Activated naive CD4-positive, alpha-beta T cell treated with anti-CD3 and anti-CD28 coated beads, Interleukin-2, amount 50 U/mL, for 72 hours (primary cell): ENCODE results near the gene BRSK2. TPM values are rescaled to one million over a fixed set of nuclear protein-coding genes. Genes with fewer than 3 reads are reported as not detected.

ENCODE experiments used
- ATAC-seq, 2 donors: fragments of 150-1000 bp; cut with Tn5 transposase; 2 replicates each; pipeline ENCODE4 v1.10.0; 2021; ENCODE audit warnings: mild to moderate bottlenecking in 2 of 2, moderate library complexity in 2 of 2
- DNase-seq, 2 donors: peaks; one replicate each; pipeline ENCODE4 v3.0.0; 2021 to 2022; ENCODE audit warnings: low spot score in 2 of 2
- H3K27ac Mint-ChIP-seq, 2 donors: one replicate each; pipeline ENCODE4 v1.8.0; 2022; ENCODE audit warnings: mild to moderate bottlenecking in 2 of 2, mixed read lengths in 2 of 2
- H3K36me3 Mint-ChIP-seq, 2 donors: one replicate each; pipeline ENCODE4 v1.8.0; 2022; ENCODE audit warnings: mixed read lengths in 2 of 2
- H3K9me3 Mint-ChIP-seq, 2 donors: one replicate each; pipeline ENCODE4 v1.8.0; 2022; ENCODE audit warnings: mixed read lengths in 2 of 2
- total RNA-seq, 2 donors: library from RNA; stranded (reverse); gene quantifications; one replicate each; pipeline ENCODE4 v1.2.3, GENCODE V29; 2022

BRSK2 gene
- total RNA-seq, 2 donors from 2014 or later: 0.45 to 1.3 TPM

DNA sequence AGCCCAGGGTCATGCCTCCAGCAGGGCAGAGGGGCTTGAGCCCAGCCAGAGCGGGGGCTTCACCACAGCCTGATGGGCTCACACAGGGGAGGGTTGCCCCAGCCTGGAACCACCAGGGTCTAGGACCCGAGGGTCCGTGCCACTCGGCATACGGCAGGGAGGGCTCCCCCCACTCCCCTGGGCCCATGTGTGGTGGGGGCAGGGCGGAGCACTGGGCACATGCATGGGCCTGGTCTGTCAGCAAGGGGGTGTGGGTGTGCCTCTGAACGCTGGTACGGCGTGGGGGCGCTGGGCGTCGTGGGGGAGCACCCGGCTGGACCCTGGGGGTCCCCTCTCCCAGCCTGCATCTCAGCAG is 67.6 kb downstream of the BRSK2 start:
- H3K9me3 Mint-ChIP-seq: no peaks in the 10 kb centered on the region
- no peak for DNase-seq
- no peak overlapping the region for H3K27ac Mint-ChIP-seq
- ATAC-seq: no peak
- no peaks in the 10 kb centered on the region for H3K36me3 Mint-ChIP-seq

- no peaks in the 10 kb centered on the region for H3K36me3 Mint-ChIP-seq
- ATAC-seq (no peak), DNase-seq (no peak)
- H3K27ac Mint-ChIP-seq: no peak overlapping the region
- H3K9me3 Mint-ChIP-seq: no peaks in the 10 kb centered on the region
These were observed 68.1 kb downstream of the BRSK2 start for GRCh38 chr11:1457856-1458255.

DNA sequence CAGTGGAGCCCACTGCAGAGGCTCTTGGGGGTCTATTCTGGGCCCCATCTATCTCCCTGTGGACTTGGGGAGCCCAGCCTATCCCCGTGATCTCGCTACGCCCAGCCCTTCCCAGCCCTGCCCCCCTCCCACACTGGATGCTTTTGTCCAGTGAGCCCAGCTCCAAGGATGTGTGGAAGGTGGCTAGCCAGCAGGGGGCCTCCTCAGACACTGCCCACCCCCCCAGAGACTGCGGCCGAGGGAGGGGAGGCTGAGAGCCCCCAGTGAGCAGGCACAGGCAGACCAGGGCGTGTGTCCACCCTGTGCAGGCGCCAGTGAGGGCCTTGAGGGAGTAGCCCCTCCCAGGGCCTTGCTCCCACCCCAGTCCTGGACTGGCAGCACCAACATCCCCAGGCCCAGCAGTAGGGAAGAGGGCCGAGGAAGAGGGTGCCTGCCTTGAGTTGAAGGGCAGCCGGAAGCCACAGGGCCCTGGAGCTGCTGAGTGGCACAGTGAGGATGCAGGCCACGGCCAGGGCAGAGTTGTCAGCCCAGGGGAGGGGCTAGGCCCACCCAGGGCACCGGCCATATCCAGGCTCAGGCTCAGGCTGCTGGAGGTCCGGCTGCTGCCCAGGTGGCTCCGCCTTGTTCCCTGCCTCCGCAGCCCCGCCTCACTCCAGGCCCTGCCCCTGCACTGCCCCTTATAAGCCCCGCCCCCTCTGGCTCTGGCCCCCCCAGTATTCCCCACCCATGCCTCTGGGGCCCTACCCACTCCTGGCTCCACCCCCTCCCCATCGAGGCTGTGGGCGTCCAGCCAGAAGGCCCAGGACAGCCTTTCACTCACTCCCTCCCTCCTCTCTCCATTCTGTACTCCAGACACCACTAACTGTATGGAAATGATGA is 68.8 kb downstream of the BRSK2 start:
- Mint-ChIP-seq H3K27ac (no peak overlapping the region), H3K9me3 (no peaks in the 10 kb centered on the region), H3K36me3 (no peaks in the 10 kb centered on the region)
- DNase-seq (no peak), ATAC-seq (peak in 1 of 2 donors; percentile 18)

DNA sequence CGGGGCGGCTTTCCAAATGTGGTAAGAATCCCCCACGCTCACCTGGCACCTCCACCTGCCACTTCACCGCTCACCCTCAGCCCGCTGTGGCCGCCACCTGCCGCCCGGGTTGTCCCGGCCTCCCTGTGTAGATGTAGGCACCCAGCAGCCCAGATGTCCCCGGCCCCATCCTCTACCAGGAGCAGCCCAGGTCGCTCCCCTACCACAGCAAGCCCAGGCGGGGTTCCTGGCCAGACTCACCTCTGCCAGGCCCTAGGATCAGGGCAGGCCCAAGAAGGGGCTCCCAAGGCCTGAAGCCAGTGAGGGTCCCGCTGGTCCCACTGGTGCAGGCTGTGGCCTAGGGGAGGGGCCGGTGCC is 69.5 kb downstream of the BRSK2 start:
- ATAC-seq: peak in 1 of 2 donors; percentile 16
- DNase-seq: no peak
- H3K36me3 Mint-ChIP-seq: no peaks in the 10 kb centered on the region
- no peaks in the 10 kb centered on the region for H3K9me3 Mint-ChIP-seq
- no peak overlapping the region for H3K27ac Mint-ChIP-seq

GRCh38 chr11:1459764-1460395 is 70.1 kb downstream of the BRSK2 start:
- Mint-ChIP-seq H3K27ac (peak overlapping the region in 1 of 2 donors; percentile 72), H3K36me3 (no peaks in the 10 kb centered on the region), H3K9me3 (no peaks in the 10 kb centered on the region)
- no peak for ATAC-seq
- DNase-seq: no peak

GRCh38 chr11:1460396-1460985 is 70.8 kb downstream of the BRSK2 start:
- no peak for ATAC-seq
- DNase-seq: no peak
- Mint-ChIP-seq H3K36me3 (no peaks in the 10 kb centered on the region), H3K27ac (peak overlapping the region in 1 of 2 donors; percentile 72), H3K9me3 (no peaks in the 10 kb centered on the region)

GRCh38 chr11:1460986-1461825 is 71.5 kb downstream of the BRSK2 start:
- DNase-seq (no peak), ATAC-seq (no peak)
- no peaks in the 10 kb centered on the region for H3K9me3 Mint-ChIP-seq
- H3K27ac Mint-ChIP-seq: no peak overlapping the region
- no peaks in the 10 kb centered on the region for H3K36me3 Mint-ChIP-seq

GRCh38 chr11:1461826-1462697 is 72.3 kb downstream of the BRSK2 start:
- Mint-ChIP-seq H3K27ac (no peak overlapping the region), H3K36me3 (no peaks in the 10 kb centered on the region), H3K9me3 (no peaks in the 10 kb centered on the region)
- no peak for ATAC-seq
- no peak for DNase-seq

GRCh38 chr11:1462698-1462975 is 72.9 kb downstream of the BRSK2 start:
- no peaks in the 10 kb centered on the region for H3K9me3 Mint-ChIP-seq
- no peak for ATAC-seq
- H3K36me3 Mint-ChIP-seq: no peaks in the 10 kb centered on the region
- no peak overlapping the region for H3K27ac Mint-ChIP-seq
- DNase-seq: no peak

- no peaks in the 10 kb centered on the region for H3K36me3 Mint-ChIP-seq
- ATAC-seq (no peak), DNase-seq (no peak)
- H3K27ac Mint-ChIP-seq: no peak overlapping the region
- no peaks in the 10 kb centered on the region for H3K9me3 Mint-ChIP-seq
These were observed 73.3 kb downstream of the BRSK2 start for GRCh38 chr11:1463056-1463455.

DNA sequence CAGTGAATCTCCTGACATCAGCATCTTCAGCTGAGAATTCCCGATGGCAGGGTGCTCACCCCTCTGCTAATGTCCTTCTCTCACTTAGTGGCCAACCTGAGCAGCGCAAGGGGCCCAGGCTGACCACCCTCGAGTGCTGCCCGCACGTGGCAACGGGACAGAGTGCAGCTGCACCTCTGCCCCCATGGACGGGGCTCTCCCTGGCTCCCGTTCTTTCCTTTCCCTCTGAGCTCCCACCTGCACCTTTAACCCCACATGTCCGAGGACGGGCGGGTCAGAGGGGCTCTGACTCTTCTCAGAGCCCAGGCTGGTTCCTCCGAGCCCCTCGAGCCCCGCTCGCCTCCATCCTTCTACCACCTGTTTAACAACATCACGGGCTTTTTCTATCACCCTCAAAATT is 77.0 kb downstream of the BRSK2 start:
- no peak for DNase-seq
- Mint-ChIP-seq H3K36me3 (no peaks in the 10 kb centered on the region), H3K27ac (peak overlapping the region; percentile 32 to 59), H3K9me3 (no peaks in the 10 kb centered on the region)
- no peak for ATAC-seq

- no peaks in the 10 kb centered on the region for H3K9me3 Mint-ChIP-seq
- no peak for DNase-seq
These were observed 77.5 kb downstream of the BRSK2 start for GRCh38 chr11:1467270-1467669.

DNA sequence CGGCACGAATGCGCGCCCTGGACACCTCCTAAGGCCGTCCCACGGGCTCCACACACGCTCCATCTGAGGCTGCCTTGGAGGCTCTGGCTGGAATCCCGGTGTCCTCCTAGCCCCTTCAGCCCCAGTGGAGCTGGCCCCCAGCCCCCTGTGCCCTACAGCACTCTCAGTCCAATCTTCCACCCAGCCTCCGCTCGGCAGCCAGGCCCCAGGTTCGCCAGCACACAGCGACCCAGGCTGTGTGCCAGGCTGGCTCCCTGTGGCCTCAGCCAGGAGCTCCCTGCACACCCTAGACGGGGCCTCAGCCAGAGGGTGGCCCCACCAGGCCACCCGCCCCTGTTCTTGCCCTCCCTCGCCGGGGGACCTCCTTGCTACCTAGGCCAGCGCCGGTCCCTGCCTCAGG is 78.3 kb downstream of the BRSK2 start:
- peak overlapping the region in 1 of 2 donors; percentile 59 for H3K27ac Mint-ChIP-seq
- no peaks in the 10 kb centered on the region for H3K9me3 Mint-ChIP-seq
- H3K36me3 Mint-ChIP-seq: no peaks in the 10 kb centered on the region
- ATAC-seq (no peak), DNase-seq (no peak)

More at GRCh38 chr11:1467270-1467669, 77.5 kb downstream of the BRSK2 start:
- no peak for ATAC-seq
- Mint-ChIP-seq H3K27ac (peak overlapping the region; percentile 59 to 94), H3K36me3 (no peaks in the 10 kb centered on the region)

DNA sequence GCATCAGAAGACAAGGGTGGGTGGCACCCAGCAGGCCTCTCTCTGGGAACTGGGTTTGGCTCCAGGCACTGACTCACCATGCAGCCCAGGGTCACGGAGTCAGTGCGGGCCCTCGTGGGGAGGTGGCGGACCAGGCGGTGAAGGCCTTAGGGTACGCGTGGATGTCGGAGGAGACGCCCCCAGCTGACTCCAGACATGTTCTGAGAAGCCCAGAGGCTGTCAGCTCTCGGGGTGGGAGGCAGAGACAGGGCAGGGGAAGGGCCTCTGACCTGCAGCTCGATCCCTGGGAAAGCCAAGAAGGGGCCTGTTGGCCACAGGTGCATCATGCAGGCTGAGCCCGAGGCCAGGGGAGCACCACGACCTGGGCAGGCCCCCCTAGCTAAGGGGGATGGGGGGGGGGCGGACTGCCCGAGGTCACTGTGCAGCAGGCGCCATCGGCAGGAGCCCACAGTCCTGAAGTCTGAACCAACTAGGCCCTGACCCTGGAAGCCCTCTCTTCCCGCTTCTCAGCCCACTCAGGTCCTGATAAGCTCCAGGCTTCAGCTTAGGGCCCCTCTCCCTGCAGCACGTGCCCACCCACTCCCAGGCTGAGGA is 78.8 kb downstream of the BRSK2 start:
- peak overlapping the region in 1 of 2 donors; percentile 59 for H3K27ac Mint-ChIP-seq
- no peaks in the 10 kb centered on the region for H3K9me3 Mint-ChIP-seq
- H3K36me3 Mint-ChIP-seq: no peaks in the 10 kb centered on the region
- DNase-seq (no peak), ATAC-seq (no peak)

- Mint-ChIP-seq H3K9me3 (no peaks in the 10 kb centered on the region), H3K36me3 (no peaks in the 10 kb centered on the region), H3K27ac (no peak overlapping the region)
- DNase-seq (no peak), ATAC-seq (no peak)
These were observed 79.7 kb downstream of the BRSK2 start for GRCh38 chr11:1469287-1469910.
